GM12892 (cell line): ENCODE measurements around the gene TBC1D9B.
A peak's percentile ranks its signal among the peaks of the same experiment; 100 is the strongest.

Experiments
- POLR2A ChIP-seq: IDR thresholded peaks from 2 replicates; pipeline ENCODE4 v1.6.1; 2011; ENCODE audit warnings: low read depth, low read length, control low read depth
- TAF1 ChIP-seq: IDR thresholded peaks from 2 replicates; pipeline ENCODE4 v1.6.1; 2011; ENCODE audit warnings: low read depth, mild to moderate bottlenecking, control low read depth, low read length, borderline replicate concordance

DNA sequence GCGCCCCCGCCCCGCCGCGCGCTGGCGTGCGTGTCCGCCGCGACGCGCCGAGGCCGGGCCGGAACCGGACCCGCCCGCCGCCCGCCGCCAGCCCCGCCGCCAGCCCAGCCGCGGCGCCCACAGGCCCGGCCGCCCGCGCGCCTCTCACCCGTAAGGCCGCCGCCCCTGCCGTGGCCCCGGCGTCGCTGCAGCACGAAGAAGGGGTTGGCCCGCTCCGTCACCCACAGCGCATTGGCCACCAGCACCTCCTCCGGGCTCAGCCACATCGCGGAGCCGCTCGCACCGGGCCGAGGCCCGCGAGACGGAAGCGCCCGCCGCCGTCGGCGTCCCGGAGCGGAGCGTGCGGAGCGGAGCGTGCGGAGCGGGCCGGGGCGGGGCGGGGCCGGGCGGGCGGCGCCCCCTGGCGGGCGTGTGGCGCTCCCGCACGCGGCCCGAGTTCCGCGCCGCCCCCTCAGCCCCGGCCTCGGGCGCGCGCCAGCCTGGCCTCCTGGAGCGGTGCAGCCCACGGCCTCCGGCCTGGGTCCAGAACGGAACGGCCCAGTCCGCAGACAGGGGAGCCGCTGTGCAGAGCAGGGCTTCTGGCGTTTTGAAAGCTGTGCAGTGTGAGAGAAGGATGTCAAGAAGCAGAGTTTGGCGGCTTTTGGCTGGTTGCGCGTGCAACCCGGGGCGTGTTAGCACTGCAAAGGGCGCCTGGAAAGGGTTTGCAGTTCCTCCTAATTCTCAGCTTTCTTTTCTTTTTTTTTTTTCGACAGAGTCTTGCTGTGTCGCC lies at the start of gene TBC1D9B:
- peak; percentile 42; the same call in 1 of the 2 replicates for TF ChIP-seq TAF1
- TF ChIP-seq POLR2A: peak; percentile 75; the same call in 1 of the 2 replicates
